OCI-LY1 (cell line): ENCODE results near the gene ZFX.

Experiments
- H2AFZ ChIP-seq: fragments of 200-600 bp; sonication (generic), shearing (Covaris generic); 2 replicates; pipeline ENCODE4 v1.6.0; 2014; ENCODE audit warnings: antibody characterized with exemption, mild to moderate bottlenecking, low read length
- H3F3A ChIP-seq: fragments of 200-600 bp; sonication (generic), shearing (Covaris generic); 2 replicates; pipeline ENCODE4 v1.6.0; 2014; ENCODE audit warnings: mild to moderate bottlenecking, antibody characterized with exemption, low read length, moderate library complexity; ENCODE audit not compliant: insufficient read depth
- H3K27ac ChIP-seq: fragments of 200-600 bp; sonication (generic); 2 replicates; pipeline ENCODE4 v1.5.1; 2014; ENCODE audit warnings: low read length, mixed run types, mild to moderate bottlenecking, low read depth; ENCODE audit not compliant: poor library complexity, severe bottlenecking
- H3K27me3 ChIP-seq: fragments of 200-600 bp; sonication (generic); 2 replicates; pipeline ENCODE4 v1.6.0; 2014; ENCODE audit warnings: antibody characterized with exemption, mild to moderate bottlenecking, low read length, moderate library complexity; ENCODE audit not compliant: insufficient read depth
- H3K36me3 ChIP-seq: fragments of 200-600 bp; sonication (generic); 2 replicates; pipeline ENCODE4 v1.6.1; 2014; ENCODE audit warnings: mild to moderate bottlenecking, antibody characterized with exemption, low read length, moderate library complexity, mixed read lengths; ENCODE audit not compliant: insufficient read depth
- H3K4me1 ChIP-seq: fragments of 200-600 bp; sonication (generic); 2 replicates; pipeline ENCODE4 v1.5.1; 2014; ENCODE audit warnings: mild to moderate bottlenecking, low read length, moderate library complexity; ENCODE audit not compliant: insufficient read depth, severe bottlenecking
- H3K4me2 ChIP-seq: fragments of 200-600 bp; sonication (generic), shearing (Covaris generic); 2 replicates; pipeline ENCODE4 v1.6.1; 2014; ENCODE audit warnings: low read length
- H3K4me3 ChIP-seq: fragments of 200-600 bp; sonication (generic); 2 replicates; pipeline ENCODE4 v1.5.1; 2014; ENCODE audit warnings: low read length, low read depth, mild to moderate bottlenecking, mixed read lengths; ENCODE audit not compliant: poor library complexity, severe bottlenecking
- H3K79me2 ChIP-seq: fragments of 200-600 bp; shearing (Covaris generic); 2 replicates; pipeline ENCODE4 v1.6.1; 2016; ENCODE audit warnings: mixed run types, low read length, mixed read lengths; ENCODE audit not compliant: insufficient read depth
- H3K9ac ChIP-seq: fragments of 200-600 bp; sonication (generic), shearing (Covaris generic); 2 replicates; pipeline ENCODE4 v1.6.1; 2014; ENCODE audit warnings: mild to moderate bottlenecking, low read length, mixed read lengths
- H3K9me2 ChIP-seq: fragments of 200-600 bp; sonication (generic), shearing (Covaris generic); 2 replicates; pipeline ENCODE4 v1.6.1; 2014; ENCODE audit warnings: low read depth, mild to moderate bottlenecking, low read length, mixed read lengths
- H3K9me3 ChIP-seq: fragments of 200-600 bp; shearing (Covaris generic); 2 replicates; pipeline ENCODE4 v1.6.1; 2014; ENCODE audit warnings: low read length, mixed read lengths
- H4K20me1 ChIP-seq: fragments of 200-600 bp; sonication (generic), shearing (Covaris generic); 2 replicates; pipeline ENCODE4 v1.6.0; 2016; ENCODE audit warnings: mild to moderate bottlenecking, low read length; ENCODE audit not compliant: insufficient read depth
- CTCF ChIP-seq: fragments of 200-600 bp; sonication (generic), shearing (Covaris generic); IDR thresholded peaks from 2 replicates; pipeline ENCODE4 v1.5.1; 2017; ENCODE audit warnings: mild to moderate bottlenecking, antibody characterized with exemption, low read length, moderate library complexity, mixed read lengths
- EZH2 ChIP-seq: fragments of 200-600 bp; sonication (generic), shearing (Covaris generic); IDR thresholded peaks from 2 replicates; pipeline ENCODE4 v1.8.0; 2017; ENCODE audit warnings: borderline replicate concordance, mixed run types, mild to moderate bottlenecking, antibody characterized with exemption, low read length, moderate library complexity, mixed read lengths

The ZFX gene

GRCh38 chrX:24210190-24210589 is 60.7 kb downstream of the ZFX start:
- H3K36me3 ChIP-seq = peaks cover 50% of the 10 kb centered on the region
- H3K4me3 ChIP-seq = no peak overlapping the region
- H4K20me1 ChIP-seq = no peaks in the 10 kb centered on the region
- no peaks in the 10 kb centered on the region for H3K4me1 ChIP-seq
- no peak overlapping the region for H3K9ac ChIP-seq
- H3K79me2 ChIP-seq = no peaks in the 10 kb centered on the region; the same call in 1 of the 2 replicates
- H3F3A ChIP-seq = no peaks in the 10 kb centered on the region
- TF ChIP-seq CTCF (no peak), EZH2 (no peak)
- no peaks in the 10 kb centered on the region for H3K27me3 ChIP-seq
- H3K9me3 ChIP-seq = no peaks in the 10 kb centered on the region
- no peak overlapping the region for H2AFZ ChIP-seq
- H3K27ac ChIP-seq = no peak overlapping the region
- no peaks in the 10 kb centered on the region for H3K9me2 ChIP-seq
- H3K4me2 ChIP-seq = no peak overlapping the region

- H3K27ac ChIP-seq = no peak overlapping the region
- H3K9me3 ChIP-seq = no peaks in the 10 kb centered on the region
- no peaks in the 10 kb centered on the region for H3K9me2 ChIP-seq
- H3K4me1 ChIP-seq = no peaks in the 10 kb centered on the region
- no peak overlapping the region for H3K4me2 ChIP-seq
- no peaks in the 10 kb centered on the region for H3F3A ChIP-seq
- H4K20me1 ChIP-seq = no peaks in the 10 kb centered on the region
- no peaks in the 10 kb centered on the region for H3K79me2 ChIP-seq
- H3K27me3 ChIP-seq = no peaks in the 10 kb centered on the region
- H3K4me3 ChIP-seq = no peak overlapping the region
- H2AFZ ChIP-seq = no peak overlapping the region
- TF ChIP-seq CTCF (no peak), EZH2 (no peak)
- H3K36me3 ChIP-seq = peaks cover 28% of the 10 kb centered on the region
- no peak overlapping the region for H3K9ac ChIP-seq
Measured at GRCh38 chrX:24214568-24214967, 65.0 kb downstream of the ZFX start.

- no peak overlapping the region for H3K4me3 ChIP-seq
- H3K4me2 ChIP-seq = no peak overlapping the region
- H3K9me2 ChIP-seq = no peaks in the 10 kb centered on the region
- H3K27ac ChIP-seq = no peak overlapping the region
- H3K4me1 ChIP-seq = no peaks in the 10 kb centered on the region
- H3K9me3 ChIP-seq = no peaks in the 10 kb centered on the region
- TF ChIP-seq CTCF (no peak), EZH2 (no peak)
- no peaks in the 10 kb centered on the region for H3K79me2 ChIP-seq
- H3F3A ChIP-seq = no peaks in the 10 kb centered on the region
- H3K9ac ChIP-seq = no peak overlapping the region
- peaks cover 21% of the 10 kb centered on the region for H3K36me3 ChIP-seq
- no peaks in the 10 kb centered on the region for H4K20me1 ChIP-seq
- H3K27me3 ChIP-seq = no peaks in the 10 kb centered on the region
- no peak overlapping the region for H2AFZ ChIP-seq
Measured at GRCh38 chrX:24215272-24215671, 65.7 kb downstream of the ZFX start.
